Naive thymus-derived CD4-positive, alpha-beta T cell (primary cell): ENCODE measurements around the gene GTF2A1L. TPM values are rescaled to one million over a fixed set of nuclear protein-coding genes. Genes with fewer than 3 reads are reported as not detected.

Experiments
- ATAC-seq: fragments of 150-1000 bp; cut with Tn5 transposase; 2 replicates; pipeline ENCODE4 v1.10.0; 2021; ENCODE audit warnings: mild to moderate bottlenecking, moderate library complexity
- CTCF ChIA-PET: fragments of 350-600 bp; sonication (Branson Sonifier 250); formaldehyde crosslinking; loops from one replicate; lab custom pipeline; 2021; ENCODE audit warnings: antibody characterized with exemption; lab: Charles Lee
- POLR2A ChIA-PET: fragments of 350-600 bp; sonication (Branson Sonifier 250); formaldehyde crosslinking; loops from one replicate; lab custom pipeline; 2021; ENCODE audit warnings: antibody characterized with exemption, inconsistent platforms; lab: Charles Lee
- DNase-seq, 9 donors: peaks; one replicate each; pipeline versions ENCODE4 v3.0.0 to v3.0.0-alpha.2; 2020 to 2022; ENCODE audit warnings: mixed read lengths in 1 of 9
- H3K27ac ChIP-seq: one replicate; pipeline ENCODE4 v1.7.0; 2013; ENCODE audit warnings: mild to moderate bottlenecking, low read depth, low read length, moderate library complexity
- H3K27me3 ChIP-seq, 2 donors: one replicate each; pipeline ENCODE4 v1.7.0; 2013; ENCODE audit warnings: low read length in 2 of 2, mild to moderate bottlenecking in 2 of 2, moderate library complexity in 2 of 2; ENCODE audit not compliant: control insufficient read depth in 2 of 2, insufficient read depth in 2 of 2
- H3K36me3 ChIP-seq, 3 experiments: 1 replicate in 2 of 3; 2 replicates in 1 of 3; pipeline ENCODE4 v1.7.0; 2013; ENCODE audit warnings: low read length in 3 of 3, mild to moderate bottlenecking in 3 of 3, moderate library complexity in 1 of 3; ENCODE audit not compliant: insufficient read depth in 3 of 3, control insufficient read depth in 2 of 3
- H3K4me1 ChIP-seq, 2 donors: one replicate each; pipeline ENCODE4 v1.7.0; 2013; ENCODE audit warnings: low read length in 2 of 2, mild to moderate bottlenecking in 2 of 2, moderate library complexity in 1 of 2; ENCODE audit not compliant: control insufficient read depth in 2 of 2, insufficient read depth in 2 of 2
- H3K4me3 ChIP-seq: 2 replicates; pipeline ENCODE4 v1.7.0; 2013; ENCODE audit warnings: mild to moderate bottlenecking, low read length
- H3K9me3 ChIP-seq, 3 experiments: 1 replicate in 2 of 3; 2 replicates in 1 of 3; pipeline ENCODE4 v1.7.0; 2013; ENCODE audit warnings: low read length in 3 of 3; ENCODE audit not compliant: control insufficient read depth in 2 of 3
- H3K27ac Mint-ChIP-seq, 9 donors: one replicate each; pipeline ENCODE4 v1.8.0; 2020 to 2022; ENCODE audit warnings: mixed read lengths in 9 of 9, mild to moderate bottlenecking in 8 of 9, moderate library complexity in 5 of 9, inconsistent platforms in 2 of 9
- H3K27me3 Mint-ChIP-seq, 5 donors: one replicate each; pipeline ENCODE4 v1.8.0; 2021 to 2022; ENCODE audit warnings: mixed read lengths in 5 of 5, mild to moderate bottlenecking in 1 of 5
- H3K36me3 Mint-ChIP-seq, 5 donors: one replicate each; pipeline ENCODE4 v1.8.0; 2020 to 2022; ENCODE audit warnings: mixed read lengths in 5 of 5, mild to moderate bottlenecking in 3 of 5, inconsistent platforms in 1 of 5
- H3K4me1 Mint-ChIP-seq, 7 donors: one replicate each; pipeline ENCODE4 v1.8.0; 2020 to 2022; ENCODE audit warnings: mixed read lengths in 7 of 7, mild to moderate bottlenecking in 3 of 7, inconsistent platforms in 1 of 7
- H3K4me3 Mint-ChIP-seq, 10 donors: one replicate each; pipeline ENCODE4 v1.8.0; 2020 to 2022; ENCODE audit warnings: mild to moderate bottlenecking in 10 of 10, mixed read lengths in 10 of 10, moderate library complexity in 6 of 10, inconsistent platforms in 2 of 10
- H3K9me3 Mint-ChIP-seq, 11 donors: one replicate each; pipeline ENCODE4 v1.8.0; 2020 to 2022; ENCODE audit warnings: mixed read lengths in 11 of 11, mild to moderate bottlenecking in 4 of 11, inconsistent platforms in 1 of 11, moderate library complexity in 1 of 11
- intact Hi-C, 2 donors: fragments of 100-400 bp; cut with micrococcal nuclease; formaldehyde crosslinking; loops; one replicate each; pipeline ENCODE4 v1.15.1; 2023
- polyA plus RNA-seq, 2 donors: library from polyadenylated mRNA; unstranded; fragments of 300-500 nt; fragmentation: Illumina TruSeq; gene quantifications; one replicate each; pipeline ENCODE4 v1.2.3, GENCODE V29; 2021
- total RNA-seq, 6 experiments: library from RNA in 5 of 6; stranded (reverse) in 5 of 6; gene quantifications; 1 replicate in 5 of 6; 2 replicates in 1 of 6; pipeline ENCODE4 v1.2.3 and lab custom pipeline; 2021 to 2026

The GTF2A1L gene
- total and polyA plus RNA-seq, 7 experiments from 2014 or later: not detected

DNA sequence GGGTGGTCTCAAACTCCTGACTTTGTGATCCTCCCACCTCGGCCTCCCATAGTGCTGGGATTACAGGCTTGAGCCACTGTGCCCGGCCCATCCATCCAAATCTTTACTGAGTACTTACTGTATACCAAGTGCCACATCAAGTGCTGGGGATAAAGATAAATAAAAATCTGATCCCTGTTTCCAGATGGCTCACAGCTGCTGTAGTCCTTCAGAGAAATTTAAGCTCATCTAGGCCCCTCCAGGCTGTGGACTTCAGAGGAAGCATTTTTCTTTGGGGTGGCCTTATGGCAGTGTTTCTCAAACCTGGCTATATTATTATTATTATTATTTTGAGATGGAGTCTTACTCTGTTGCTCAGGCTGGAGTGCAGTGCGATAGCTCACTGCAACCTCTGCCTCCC is 33.7 kb upstream of the GTF2A1L start:
- Mint-ChIP-seq H3K36me3 (peaks cover 0 to 22% (median 6%) of the 10 kb centered on the region in 5 donors), H3K4me1 (peaks cover 0 to 4% (median 0%) of the 10 kb centered on the region in 7 donors), H3K4me3 (no peak overlapping the region), H3K9me3 (peaks cover 0 to 2% (median 0%) of the 10 kb centered on the region in 11 donors), H3K27me3 (peaks cover 0 to 6% (median 2%) of the 10 kb centered on the region in 5 donors), H3K27ac (no peak overlapping the region)
- Histone ChIP-seq H3K36me3 (no peaks in the 10 kb centered on the region), H3K4me3 (no peak overlapping the region), H3K9me3 (no peaks in the 10 kb centered on the region), H3K27ac (no peak overlapping the region), H3K27me3 (no peaks in the 10 kb centered on the region), H3K4me1 (no peaks in the 10 kb centered on the region)
- no peak for DNase-seq
- CTCF ChIA-PET: no interaction called here
- POLR2A ChIA-PET: no interaction called here
- intact Hi-C loops: no loop called here
- ATAC-seq: no peak

DNA sequence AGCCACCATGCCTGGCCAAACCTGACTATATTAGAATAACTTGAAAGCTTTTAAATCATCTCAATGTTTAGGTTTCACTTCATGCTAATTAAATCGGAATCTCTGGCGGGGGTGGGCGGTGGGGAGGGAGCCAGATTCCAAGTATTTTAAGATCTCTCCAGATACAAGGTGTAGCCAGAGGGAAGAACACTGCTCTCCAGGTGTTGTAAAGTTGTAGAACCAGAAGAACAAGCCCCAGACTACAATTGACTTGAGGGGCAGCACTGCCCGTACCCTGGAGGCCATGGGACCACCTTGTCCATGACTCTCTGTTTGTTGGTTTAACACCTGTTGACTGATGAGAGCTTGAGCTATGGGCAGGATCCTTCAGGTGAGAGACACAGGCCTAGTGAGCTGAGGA is 33.1 kb upstream of the GTF2A1L start:
- DNase-seq (no peak), ATAC-seq (no peak)
- H3K36me3 Mint-ChIP-seq: peaks cover 0 to 22% (median 6%) of the 10 kb centered on the region in 5 donors
- no peak overlapping the region for H3K27ac Mint-ChIP-seq
- ChIA-PET POLR2A (no interaction called here), CTCF (no interaction called here)
- H3K4me3 ChIP-seq: no peak overlapping the region
- peaks cover 0 to 2% (median 0%) of the 10 kb centered on the region in 11 donors for H3K9me3 Mint-ChIP-seq
- H3K27me3 ChIP-seq: no peaks in the 10 kb centered on the region
- H3K4me1 ChIP-seq: no peaks in the 10 kb centered on the region
- intact Hi-C loops: no loop called here
- peaks cover 0 to 6% (median 3%) of the 10 kb centered on the region in 5 donors for H3K27me3 Mint-ChIP-seq
- no peak overlapping the region for H3K4me3 Mint-ChIP-seq
- H3K36me3 ChIP-seq: no peaks in the 10 kb centered on the region
- H3K4me1 Mint-ChIP-seq: peaks cover 0 to 6% (median 0%) of the 10 kb centered on the region in 7 donors
- H3K27ac ChIP-seq: no peak overlapping the region
- H3K9me3 ChIP-seq: no peaks in the 10 kb centered on the region

DNA sequence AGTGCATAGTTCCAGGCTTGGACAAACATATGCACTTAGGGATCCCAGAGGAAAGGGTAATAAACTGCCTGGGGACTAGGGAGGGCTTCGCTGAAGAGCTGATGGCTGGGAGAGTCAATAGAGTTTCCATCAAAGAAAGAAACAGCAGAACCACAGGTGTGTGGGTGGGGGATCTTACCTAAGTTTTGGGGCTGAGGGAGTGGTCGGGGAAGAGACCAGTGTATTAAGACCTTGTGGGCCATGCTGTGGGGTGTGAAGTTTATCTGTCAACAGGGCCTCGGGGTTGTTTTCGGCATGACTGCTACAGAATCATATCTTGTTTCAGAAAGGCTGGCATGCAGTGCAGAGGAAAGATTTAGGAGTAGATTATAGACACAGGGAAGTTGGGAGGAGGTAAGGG is 31.2 kb upstream of the GTF2A1L start:
- Histone ChIP-seq H3K36me3 (no peaks in the 10 kb centered on the region), H3K27ac (no peak overlapping the region), H3K4me3 (no peak overlapping the region), H3K4me1 (no peaks in the 10 kb centered on the region), H3K9me3 (no peaks in the 10 kb centered on the region), H3K27me3 (no peaks in the 10 kb centered on the region)
- H3K4me1 Mint-ChIP-seq: peaks cover 0 to 6% (median 0%) of the 10 kb centered on the region in 7 donors
- H3K27ac Mint-ChIP-seq: no peak overlapping the region
- ChIA-PET POLR2A (no interaction called here), CTCF (no interaction called here)
- DNase-seq: no peak
- no peak for ATAC-seq
- peaks cover 0 to 2% (median 0%) of the 10 kb centered on the region in 11 donors for H3K9me3 Mint-ChIP-seq
- no peak overlapping the region for H3K4me3 Mint-ChIP-seq
- intact Hi-C loops: no loop called here
- peaks cover 0 to 6% (median 2%) of the 10 kb centered on the region in 5 donors for H3K27me3 Mint-ChIP-seq
- H3K36me3 Mint-ChIP-seq: peaks cover 0 to 12% (median under 1%) of the 10 kb centered on the region in 5 donors

DNA sequence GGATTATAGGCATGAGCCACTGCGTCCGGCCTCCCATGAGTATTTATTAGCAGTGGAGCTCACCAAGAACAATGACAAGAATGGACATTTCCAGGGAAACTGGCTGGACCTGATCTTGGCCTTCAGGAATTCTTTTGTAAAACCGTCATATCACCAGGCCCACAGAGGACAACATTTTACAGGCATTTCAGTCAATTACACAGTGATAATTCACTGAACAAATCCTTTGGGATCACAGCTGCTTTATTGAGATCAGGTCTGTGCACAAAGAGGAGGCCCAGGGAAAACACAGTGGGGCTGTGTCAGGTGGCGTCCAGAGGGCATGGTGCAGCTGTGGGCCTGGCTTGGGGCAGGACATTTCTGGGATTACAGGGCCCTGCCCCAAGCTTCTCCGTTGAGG is 30.1 kb upstream of the GTF2A1L start:
- no peaks in the 10 kb centered on the region for H3K36me3 ChIP-seq
- no peak overlapping the region for H3K27ac ChIP-seq
- Mint-ChIP-seq H3K27me3 (peaks cover 0 to 6% (median 2%) of the 10 kb centered on the region in 5 donors), H3K9me3 (peaks cover 0 to 2% (median 0%) of the 10 kb centered on the region in 11 donors), H3K36me3 (peaks cover 0 to 6% (median 0%) of the 10 kb centered on the region in 5 donors), H3K4me1 (peaks cover 0 to 6% (median 0%) of the 10 kb centered on the region in 7 donors), H3K4me3 (no peak overlapping the region), H3K27ac (no peak overlapping the region)
- intact Hi-C loops: no loop called here
- H3K4me1 ChIP-seq: no peaks in the 10 kb centered on the region
- DNase-seq (no peak), ATAC-seq (no peak)
- no peaks in the 10 kb centered on the region for H3K9me3 ChIP-seq
- POLR2A ChIA-PET: no interaction called here
- no peak overlapping the region for H3K4me3 ChIP-seq
- no peaks in the 10 kb centered on the region for H3K27me3 ChIP-seq
- CTCF ChIA-PET: interaction anchor here (0.6 kb wide), 1 partner anchor 264 kb away, joined by 4 read pairs; no protein-coding TSS in a partner anchor

DNA sequence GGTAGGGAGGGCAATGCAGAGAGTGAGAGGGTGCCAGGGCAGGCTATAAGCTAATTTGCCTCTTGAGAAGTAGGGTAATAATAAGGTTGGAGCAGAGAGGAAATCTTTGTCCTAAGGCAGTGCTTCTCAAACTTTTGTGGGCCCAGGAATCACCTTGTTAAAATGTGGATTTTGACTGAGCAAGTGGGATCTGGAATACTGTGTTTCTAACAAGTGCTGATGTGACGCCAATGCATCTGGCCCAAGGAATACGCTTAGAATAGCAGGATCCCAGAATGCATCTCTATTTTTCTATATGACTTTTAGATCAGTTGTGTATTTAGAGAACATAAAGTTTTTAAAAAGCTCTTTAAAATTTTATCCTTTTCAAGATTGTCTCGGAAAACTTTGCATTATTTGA is 29.7 kb upstream of the GTF2A1L start:
- no peaks in the 10 kb centered on the region for H3K9me3 ChIP-seq
- no peak overlapping the region for H3K4me3 Mint-ChIP-seq
- ChIA-PET CTCF (no interaction called here), POLR2A (no interaction called here)
- H3K4me1 ChIP-seq: no peaks in the 10 kb centered on the region
- no peak overlapping the region for H3K4me3 ChIP-seq
- H3K36me3 ChIP-seq: no peaks in the 10 kb centered on the region
- H3K27me3 ChIP-seq: no peaks in the 10 kb centered on the region
- peaks cover 0 to 6% (median 0%) of the 10 kb centered on the region in 5 donors for H3K36me3 Mint-ChIP-seq
- intact Hi-C loops: no loop called here
- DNase-seq: no peak
- peaks cover 0 to under 1% (median 0%) of the 10 kb centered on the region in 11 donors for H3K9me3 Mint-ChIP-seq
- H3K27me3 Mint-ChIP-seq: peaks cover 0 to 6% (median 2%) of the 10 kb centered on the region in 5 donors
- H3K27ac ChIP-seq: no peak overlapping the region
- peaks cover 0 to 6% (median 0%) of the 10 kb centered on the region in 7 donors for H3K4me1 Mint-ChIP-seq
- no peak overlapping the region for H3K27ac Mint-ChIP-seq
- no peak for ATAC-seq

DNA sequence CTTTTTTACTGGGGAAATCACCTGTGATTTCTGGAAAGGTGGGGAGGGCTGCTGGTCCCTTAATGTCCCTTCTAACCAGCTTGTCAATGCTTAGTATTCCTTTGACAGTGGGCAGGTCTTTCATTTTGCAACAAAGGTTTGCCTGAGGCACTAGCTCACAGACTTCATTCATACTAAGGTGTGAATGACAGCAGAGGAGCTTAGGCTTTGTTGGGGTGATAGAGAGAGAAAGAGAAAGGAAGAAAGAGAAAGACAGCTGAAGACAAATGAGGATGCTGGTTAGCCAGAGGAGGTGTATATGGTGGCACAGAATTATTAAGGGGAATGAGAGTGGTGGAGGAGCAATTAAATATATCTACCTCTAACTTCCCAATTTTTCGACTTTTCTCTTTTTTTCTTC is 28.9 kb upstream of the GTF2A1L start:
- Histone ChIP-seq H3K27me3 (no peaks in the 10 kb centered on the region), H3K4me1 (no peaks in the 10 kb centered on the region), H3K36me3 (no peaks in the 10 kb centered on the region), H3K4me3 (no peak overlapping the region), H3K9me3 (no peaks in the 10 kb centered on the region), H3K27ac (no peak overlapping the region)
- intact Hi-C loops: no loop called here
- H3K9me3 Mint-ChIP-seq: no peaks in the 10 kb centered on the region
- H3K27ac Mint-ChIP-seq: no peak overlapping the region
- ChIA-PET CTCF (no interaction called here), POLR2A (no interaction called here)
- H3K27me3 Mint-ChIP-seq: peaks cover 0 to 6% (median 2%) of the 10 kb centered on the region in 5 donors
- DNase-seq: no peak
- ATAC-seq: no peak
- peaks cover 0 to 6% (median 0%) of the 10 kb centered on the region in 7 donors for H3K4me1 Mint-ChIP-seq
- peaks cover 0 to 6% (median 0%) of the 10 kb centered on the region in 5 donors for H3K36me3 Mint-ChIP-seq
- H3K4me3 Mint-ChIP-seq: no peak overlapping the region

DNA sequence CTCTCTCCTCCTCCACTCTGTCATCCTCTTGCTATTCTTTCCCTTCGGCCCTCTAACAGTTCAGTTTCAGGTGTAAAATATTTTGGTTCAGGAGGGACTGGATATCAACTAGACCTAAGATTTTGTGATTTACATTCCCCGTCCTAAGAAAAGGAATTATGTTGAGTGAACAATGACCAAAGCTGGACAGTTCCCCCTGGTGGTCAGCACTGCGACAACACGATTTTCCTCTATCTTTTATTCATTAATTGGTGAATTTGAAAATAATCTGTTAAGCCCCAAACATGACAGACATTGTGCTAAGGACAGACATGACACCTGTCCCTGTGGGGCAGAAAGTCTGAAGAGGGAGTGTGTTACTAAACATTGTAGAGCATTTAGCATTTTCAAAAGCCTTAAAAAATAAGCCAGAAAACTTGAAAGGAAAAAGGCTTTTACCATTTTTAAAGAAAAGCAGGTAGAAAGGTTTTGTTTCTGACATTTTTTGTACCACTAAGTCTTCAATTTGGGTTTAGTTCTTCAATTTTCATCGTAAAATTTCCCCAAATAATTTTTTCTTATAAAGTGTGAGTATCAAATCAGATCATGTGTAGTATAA is 28.4 kb upstream of the GTF2A1L start:
- no peaks in the 10 kb centered on the region for H3K9me3 Mint-ChIP-seq
- Histone ChIP-seq H3K4me1 (no peaks in the 10 kb centered on the region), H3K9me3 (no peaks in the 10 kb centered on the region), H3K36me3 (no peaks in the 10 kb centered on the region), H3K27me3 (no peaks in the 10 kb centered on the region), H3K27ac (no peak overlapping the region), H3K4me3 (no peak overlapping the region)
- intact Hi-C loops: no loop called here
- ChIA-PET CTCF (no interaction called here), POLR2A (no interaction called here)
- ATAC-seq: no peak
- peaks cover 0 to 6% (median 0%) of the 10 kb centered on the region in 5 donors for H3K36me3 Mint-ChIP-seq
- H3K4me1 Mint-ChIP-seq: peaks cover 0 to 6% (median 0%) of the 10 kb centered on the region in 7 donors
- peak overlapping the region in 1 of 10 donors; percentile 3 for H3K4me3 Mint-ChIP-seq
- peaks cover 0 to 6% (median 2%) of the 10 kb centered on the region in 5 donors for H3K27me3 Mint-ChIP-seq
- DNase-seq: no peak
- no peak overlapping the region for H3K27ac Mint-ChIP-seq
